SK-N-SH treated with all-trans-retinoic acid at 6 μM for 48 hours (cell line): ENCODE measurements around the gene HIP1.

Source experiments
- PATZ1 ChIP-seq: fragments of 250-450 bp; sonication (Bioruptor Pico); IDR thresholded peaks from 2 replicates; pipeline ENCODE4 v1.8.0; 2020; ENCODE audit warnings: mild to moderate bottlenecking, moderate library complexity, borderline replicate concordance
- RARB ChIP-seq: fragments of 250-450 bp; sonication (Bioruptor Pico); IDR thresholded peaks from 2 replicates; pipeline ENCODE4 v1.8.0; 2021; ENCODE audit warnings: mild to moderate bottlenecking, moderate library complexity

- no peak for TF ChIP-seq PATZ1 (CRISPR knock-in tag)
- TF ChIP-seq RARB (CRISPR knock-in tag): no peak
These were observed 143.0 kb downstream of the HIP1 start for GRCh38 chr7:75595766-75596165.
